ENCODE results near the gene SCAPER. TPM values are rescaled to one million over a fixed set of nuclear protein-coding genes. Genes with fewer than 3 reads are reported as not detected.

SCAPER gene
- polyA plus RNA-seq, 1 donor from 2014 or later: 77.1 TPM

- Histone ChIP-seq H2AFZ (ENCODE audit: low read depth, low read length) (no peak overlapping the region), H3K27ac (ENCODE audit: low read length) (no peak overlapping the region), H4K20me1 (ENCODE audit: insufficient read depth) (no peaks in the 10 kb centered on the region), H3K9me3 (ENCODE audit: low read length) (no peaks in the 10 kb centered on the region), H3K27me3 (ENCODE audit: insufficient read depth, low read depth, low read length) (no peaks in the 10 kb centered on the region), H3K9ac (ENCODE audit: low read length) (no peak overlapping the region), H3K36me3 (ENCODE audit: insufficient read depth, low read length) (peaks cover 14% of the 10 kb centered on the region), H3F3A (ENCODE audit: insufficient read depth, low read length, poor library complexity, severe bottlenecking) (no peaks in the 10 kb centered on the region), H3K4me3 (ENCODE audit: low read length) (no peak overlapping the region), H3K4me2 (ENCODE audit: low read length) (no peak overlapping the region), H3K9me2 (ENCODE audit: insufficient read depth, low read length) (no peaks in the 10 kb centered on the region), H3K79me2 (replicated peaks; ENCODE audit: insufficient read depth, low read length) (peaks cover 39% of the 10 kb centered on the region)
- TF ChIP-seq REST (IDR thresholded peaks at IDR 0.05; ENCODE audit: borderline replicate concordance) (no peak), RAD21 (conservative IDR thresholded peaks at IDR 0.05) (no peak), EZH2 (IDR thresholded peaks at IDR 0.05; ENCODE audit: borderline replicate concordance, insufficient read depth, low read length, poor library complexity, severe bottlenecking) (no peak), TAF1 (IDR thresholded peaks at IDR 0.05; ENCODE audit: low read depth) (no peak), MXI1 (conservative IDR thresholded peaks at IDR 0.05; ENCODE audit: poor library complexity, severe bottlenecking) (no peak), SMC3 (conservative IDR thresholded peaks at IDR 0.05; ENCODE audit: poor library complexity) (no peak), POLR2AphosphoS5 (IDR thresholded peaks at IDR 0.05) (no peak), EP300 (conservative IDR thresholded peaks at IDR 0.05; ENCODE audit: poor library complexity, severe bottlenecking) (no peak)
- TF ChIP-seq, protein P1, sequence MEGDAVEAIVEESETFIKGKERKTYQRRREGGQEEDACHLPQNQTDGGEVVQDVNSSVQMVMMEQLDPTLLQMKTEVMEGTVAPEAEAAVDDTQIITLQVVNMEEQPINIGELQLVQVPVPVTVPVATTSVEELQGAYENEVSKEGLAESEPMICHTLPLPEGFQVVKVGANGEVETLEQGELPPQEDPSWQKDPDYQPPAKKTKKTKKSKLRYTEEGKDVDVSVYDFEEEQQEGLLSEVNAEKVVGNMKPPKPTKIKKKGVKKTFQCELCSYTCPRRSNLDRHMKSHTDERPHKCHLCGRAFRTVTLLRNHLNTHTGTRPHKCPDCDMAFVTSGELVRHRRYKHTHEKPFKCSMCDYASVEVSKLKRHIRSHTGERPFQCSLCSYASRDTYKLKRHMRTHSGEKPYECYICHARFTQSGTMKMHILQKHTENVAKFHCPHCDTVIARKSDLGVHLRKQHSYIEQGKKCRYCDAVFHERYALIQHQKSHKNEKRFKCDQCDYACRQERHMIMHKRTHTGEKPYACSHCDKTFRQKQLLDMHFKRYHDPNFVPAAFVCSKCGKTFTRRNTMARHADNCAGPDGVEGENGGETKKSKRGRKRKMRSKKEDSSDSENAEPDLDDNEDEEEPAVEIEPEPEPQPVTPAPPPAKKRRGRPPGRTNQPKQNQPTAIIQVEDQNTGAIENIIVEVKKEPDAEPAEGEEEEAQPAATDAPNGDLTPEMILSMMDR (IDR thresholded peaks at IDR 0.05; ENCODE audit: poor library complexity, severe bottlenecking): no peak
Measured at GRCh38 chr15:76936671-76937070, 31.5 kb upstream of the SCAPER start.

DNA sequence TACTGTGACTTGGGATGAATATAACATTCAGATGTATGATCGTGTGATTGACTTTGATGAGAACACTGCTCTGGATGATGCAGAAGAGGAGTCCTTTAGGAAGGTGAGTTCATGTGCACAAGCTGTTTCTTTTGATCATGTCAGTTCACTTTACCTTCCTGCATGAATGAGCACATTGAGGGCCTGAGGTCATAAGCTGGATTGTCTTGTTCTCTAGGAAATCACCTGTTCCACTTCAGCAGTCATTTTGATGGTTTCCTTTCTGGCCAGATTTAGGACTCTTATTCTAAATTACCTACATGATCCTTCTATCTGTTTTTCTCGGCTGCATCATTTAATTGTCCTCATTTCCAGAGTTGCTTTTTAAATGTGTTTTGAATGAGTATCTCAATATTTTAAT lies 30.5 kb upstream of the SCAPER start:
- no peaks in the 10 kb centered on the region for H3K27me3 ChIP-seq (ENCODE audit: insufficient read depth, low read depth, low read length)
- H3K9me3 ChIP-seq (ENCODE audit: low read length): no peaks in the 10 kb centered on the region
- no peak overlapping the region for H3K4me2 ChIP-seq (ENCODE audit: low read length)
- no peaks in the 10 kb centered on the region for H4K20me1 ChIP-seq (ENCODE audit: insufficient read depth)
- H3K36me3 ChIP-seq (ENCODE audit: insufficient read depth, low read length): peaks cover 14% of the 10 kb centered on the region
- peak overlapping the region; percentile 37 for H3K4me3 ChIP-seq (ENCODE audit: low read length)
- no peak for TF ChIP-seq EZH2 (IDR thresholded peaks at IDR 0.05; ENCODE audit: borderline replicate concordance, insufficient read depth, low read length, poor library complexity, severe bottlenecking)
- no peak for TF ChIP-seq TAF1 (IDR thresholded peaks at IDR 0.05; ENCODE audit: low read depth)
- no peak for TF ChIP-seq REST (IDR thresholded peaks at IDR 0.05; ENCODE audit: borderline replicate concordance)
- TF ChIP-seq RAD21 (conservative IDR thresholded peaks at IDR 0.05): no peak
- no peak for TF ChIP-seq MXI1 (conservative IDR thresholded peaks at IDR 0.05; ENCODE audit: poor library complexity, severe bottlenecking)
- no peak for TF ChIP-seq SMC3 (conservative IDR thresholded peaks at IDR 0.05; ENCODE audit: poor library complexity)
- TF ChIP-seq POLR2AphosphoS5 (IDR thresholded peaks at IDR 0.05): no peak
- TF ChIP-seq, protein P1 (IDR thresholded peaks at IDR 0.05; ENCODE audit: poor library complexity, severe bottlenecking): no peak
- no peak for TF ChIP-seq EP300 (conservative IDR thresholded peaks at IDR 0.05; ENCODE audit: poor library complexity, severe bottlenecking)
- H3F3A ChIP-seq (ENCODE audit: insufficient read depth, low read length, poor library complexity, severe bottlenecking): no peaks in the 10 kb centered on the region
- H3K9ac ChIP-seq (ENCODE audit: low read length): no peak overlapping the region
- H3K9me2 ChIP-seq (ENCODE audit: insufficient read depth, low read length): no peaks in the 10 kb centered on the region
- peaks cover 39% of the 10 kb centered on the region for H3K79me2 ChIP-seq (replicated peaks; ENCODE audit: insufficient read depth, low read length)
- no peak overlapping the region for H3K27ac ChIP-seq (ENCODE audit: low read length)
- H2AFZ ChIP-seq (ENCODE audit: low read depth, low read length): no peak overlapping the region
